HG02870 (cell line): ENCODE data around the gene NRG3.

Experiments
- ATAC-seq: cut with Tn5 transposase; IDR thresholded peaks from one replicate; pipeline ENCODE4 v1.9.1; 2021; ENCODE audit warnings: mild to moderate bottlenecking, moderate library complexity; ENCODE audit not compliant: unreplicated experiment

The NRG3 gene

DNA sequence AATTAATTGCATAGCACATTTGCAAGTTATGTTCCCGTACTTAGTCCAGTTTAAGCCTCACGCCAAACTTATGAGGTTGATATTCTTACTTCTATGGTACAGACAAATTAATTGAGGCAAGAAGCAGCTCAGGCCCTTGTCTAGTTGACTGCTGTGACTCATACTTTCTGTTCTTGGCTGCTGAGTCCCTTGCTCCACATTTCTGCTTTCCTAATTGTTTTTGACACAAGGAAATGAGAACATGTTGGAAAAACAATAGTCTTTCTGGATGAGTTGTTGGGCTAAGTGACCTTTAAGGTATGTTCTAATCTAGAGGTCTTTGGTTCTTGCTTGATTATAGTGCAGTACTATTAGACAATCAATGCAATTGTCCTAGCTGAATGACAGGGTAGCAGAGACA lies 331.8 kb downstream of the NRG3 start:
- ATAC-seq, result no peak

DNA sequence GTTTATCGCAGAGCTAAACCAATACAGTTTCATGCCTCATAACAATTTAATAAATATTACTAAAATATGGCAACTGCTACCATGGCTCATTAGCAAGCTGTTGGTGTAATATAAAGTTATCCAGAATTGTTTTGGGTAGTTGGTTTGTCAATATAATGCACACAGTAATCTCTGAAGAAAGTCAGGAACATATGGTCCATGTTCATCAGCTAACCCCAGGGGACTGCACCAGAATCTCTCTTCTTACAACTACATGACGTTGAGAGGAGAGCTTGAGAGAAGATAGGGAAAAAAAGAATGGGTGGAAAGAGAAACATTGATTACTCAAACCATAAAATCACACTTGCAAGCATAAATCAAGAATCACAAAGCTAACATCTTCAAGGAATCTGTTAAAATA lies 333.7 kb downstream of the NRG3 start:
- ATAC-seq, result no peak

DNA sequence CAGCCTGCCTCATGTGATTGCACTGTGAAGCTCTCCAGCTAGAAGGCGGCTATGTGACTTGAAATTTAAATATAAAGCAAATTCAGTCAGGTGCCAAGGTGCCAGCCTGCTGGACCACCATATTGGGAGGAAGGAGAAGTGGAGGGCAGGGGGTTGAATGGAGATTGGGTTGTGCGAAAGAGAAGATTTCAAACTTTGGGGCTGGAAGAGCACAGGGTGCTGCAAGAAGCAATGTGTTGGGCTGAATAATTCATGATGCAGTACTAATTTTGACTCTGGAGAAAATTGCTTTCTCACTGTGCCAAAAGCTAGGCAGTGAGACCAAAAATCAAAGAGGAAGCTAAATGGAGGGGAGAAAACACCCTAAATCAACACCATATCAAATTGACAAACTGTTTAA lies 335.3 kb downstream of the NRG3 start:
- ATAC-seq, result no peak

- no peak for ATAC-seq
Measured at GRCh38 chr10:82211346-82211745, 336.4 kb downstream of the NRG3 start.

- no peak for ATAC-seq
Measured at GRCh38 chr10:82212753-82213152, 337.8 kb downstream of the NRG3 start.

GRCh38 chr10:82213784-82214183 lies 338.8 kb downstream of the NRG3 start:
- no peak for ATAC-seq

DNA sequence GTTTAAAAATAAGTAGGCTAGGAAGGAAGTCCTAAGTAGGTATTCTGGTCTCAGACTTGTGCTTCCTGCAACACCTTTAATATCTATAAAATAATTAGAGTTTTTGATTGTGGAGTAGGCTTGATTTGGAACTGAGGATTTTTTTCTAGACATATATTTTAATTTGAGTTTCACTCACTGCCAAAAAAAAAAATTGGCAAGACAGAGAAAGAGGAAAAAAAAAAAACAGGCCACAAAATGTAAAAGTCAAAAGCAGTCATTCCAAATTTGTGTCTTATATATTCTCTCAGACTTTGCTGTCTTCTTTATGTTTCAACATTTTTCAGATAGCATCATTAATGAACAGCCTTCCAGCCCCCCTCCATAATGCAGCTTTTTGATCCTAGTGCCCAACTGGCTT lies 346.1 kb downstream of the NRG3 start:
- no peak for ATAC-seq

- no peak for ATAC-seq
Measured at GRCh38 chr10:82221601-82222149, 346.7 kb downstream of the NRG3 start.

DNA sequence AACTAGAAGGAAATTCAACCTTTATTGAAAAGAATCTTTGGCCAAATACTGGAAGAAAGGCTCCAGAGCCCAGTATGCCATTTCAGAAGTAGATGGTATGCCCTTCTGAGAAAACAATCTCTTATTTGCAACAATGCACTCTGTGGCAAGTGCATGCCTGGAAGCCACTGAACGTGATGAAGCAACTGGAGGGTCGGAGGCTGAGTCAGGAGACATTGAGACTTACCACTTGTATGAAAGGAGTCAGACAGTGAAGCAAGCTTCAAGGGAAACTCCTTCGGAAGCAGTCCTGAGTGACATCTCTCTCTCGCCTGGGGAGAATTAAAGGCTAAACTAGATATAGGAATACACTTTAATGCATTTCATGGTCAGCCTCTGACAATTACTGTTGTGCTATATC lies 353.7 kb downstream of the NRG3 start:
- no peak for ATAC-seq

DNA sequence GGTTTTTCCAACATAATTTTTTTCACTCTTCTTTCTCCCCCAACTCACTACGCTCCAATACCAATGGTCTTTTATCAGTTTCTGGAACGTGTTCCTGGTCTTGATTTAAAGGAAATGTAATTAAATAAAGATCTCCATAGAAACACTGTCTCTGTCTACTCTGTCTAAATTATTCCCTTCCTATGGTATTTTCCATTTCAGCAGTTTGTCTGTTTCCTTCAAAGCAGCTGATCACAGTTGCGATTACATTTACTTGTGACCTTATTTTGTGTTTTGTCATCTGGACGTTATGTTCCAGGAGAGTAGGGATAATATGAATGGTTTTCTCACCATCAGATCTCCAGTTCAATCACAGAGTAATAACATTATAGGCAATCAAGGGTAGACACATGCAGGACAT lies 359.2 kb downstream of the NRG3 start:
- ATAC-seq, result no peak

GRCh38 chr10:82236084-82236731 lies 361.2 kb downstream of the NRG3 start:
- no peak for ATAC-seq

GRCh38 chr10:82238291-82238690 lies 363.3 kb downstream of the NRG3 start:
- no peak for ATAC-seq

- ATAC-seq, result no peak
Measured at GRCh38 chr10:82240408-82240807, 365.4 kb downstream of the NRG3 start.

DNA sequence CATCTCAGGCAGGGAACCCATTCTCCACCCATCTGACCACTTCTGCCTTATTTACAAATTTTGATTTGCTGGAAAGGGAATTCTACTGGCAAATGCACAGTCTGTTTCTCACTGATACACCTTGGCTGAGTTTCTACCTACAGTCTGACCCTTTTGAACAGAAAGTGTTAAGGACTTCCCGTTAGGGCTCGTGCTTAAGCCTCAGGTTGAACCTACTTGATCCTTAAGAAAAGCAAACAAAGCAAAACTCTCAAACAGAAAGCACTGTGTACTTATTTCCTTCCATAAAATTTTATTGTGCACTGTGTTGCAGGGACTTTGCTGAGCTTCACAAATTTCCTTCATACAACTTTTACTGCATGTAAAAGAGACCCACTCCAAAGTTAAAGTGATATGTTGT lies 367.8 kb downstream of the NRG3 start:
- ATAC-seq, result no peak

DNA sequence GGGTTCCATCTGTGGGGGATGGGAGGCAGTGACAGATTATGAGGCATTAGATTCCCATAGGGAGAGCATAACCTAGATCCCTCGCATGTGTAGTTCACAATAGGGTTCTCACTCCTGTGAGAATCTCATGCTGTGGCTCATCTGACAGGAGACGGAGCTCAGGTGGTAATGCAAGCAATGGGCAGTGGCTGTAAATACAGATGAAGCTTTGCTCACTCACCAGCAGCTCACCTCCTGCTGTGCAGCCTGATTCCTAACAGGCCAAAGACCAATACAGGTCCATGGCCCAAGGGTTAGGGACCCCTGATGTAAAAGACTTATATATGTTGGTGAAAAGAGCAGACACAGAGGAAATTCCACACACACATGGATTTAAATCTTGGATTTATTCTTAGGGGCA lies 370.2 kb downstream of the NRG3 start:
- ATAC-seq, result no peak

DNA sequence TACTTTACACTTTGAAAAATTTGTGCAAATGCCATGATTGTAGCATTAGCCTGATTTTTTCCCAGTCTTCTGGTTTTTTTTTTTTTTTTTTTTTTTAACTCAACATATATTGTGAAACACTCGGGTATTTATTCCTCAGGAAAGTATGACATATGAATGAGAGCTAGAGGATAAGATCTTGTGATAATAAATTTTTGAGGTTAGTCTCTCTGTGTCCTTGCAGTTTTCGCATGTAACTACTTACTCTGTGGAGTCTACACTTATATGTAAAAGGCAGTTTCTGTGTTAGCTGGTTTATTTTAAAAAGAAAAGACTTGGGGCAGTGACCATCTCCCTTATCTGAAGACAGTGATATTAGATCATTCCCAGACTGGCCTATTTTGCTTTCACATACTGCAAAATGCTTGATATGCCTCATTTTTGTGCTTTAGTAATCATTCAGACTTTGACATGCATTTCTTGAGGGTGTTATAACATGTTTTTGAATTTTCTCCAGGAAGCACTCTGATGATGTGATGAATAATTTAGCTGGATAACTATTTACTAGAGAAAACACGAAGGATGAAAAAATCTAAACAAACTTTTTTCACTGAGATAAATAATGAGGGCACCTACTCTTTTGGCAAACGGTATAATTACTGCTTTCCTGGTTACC lies 371.0 kb downstream of the NRG3 start:
- ATAC-seq, result no peak

DNA sequence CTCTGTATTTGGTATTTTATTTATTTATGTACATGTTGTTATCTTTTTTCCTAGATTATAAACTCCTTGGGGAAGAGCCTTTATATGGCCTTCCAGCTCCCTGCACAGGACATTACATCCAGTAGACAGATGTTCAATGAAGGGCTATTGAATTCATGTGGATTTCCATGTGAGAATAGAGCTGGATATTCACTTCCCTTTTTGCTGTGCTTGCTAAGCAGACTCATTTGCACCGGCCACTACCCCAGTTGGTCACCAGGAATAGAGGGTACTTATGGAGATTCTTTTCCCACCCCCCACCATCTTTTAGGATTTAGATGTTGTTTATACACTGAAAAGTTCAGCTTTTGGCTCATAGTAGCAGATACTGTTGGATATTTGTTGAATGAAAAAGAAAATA lies 374.1 kb downstream of the NRG3 start:
- no peak for ATAC-seq

DNA sequence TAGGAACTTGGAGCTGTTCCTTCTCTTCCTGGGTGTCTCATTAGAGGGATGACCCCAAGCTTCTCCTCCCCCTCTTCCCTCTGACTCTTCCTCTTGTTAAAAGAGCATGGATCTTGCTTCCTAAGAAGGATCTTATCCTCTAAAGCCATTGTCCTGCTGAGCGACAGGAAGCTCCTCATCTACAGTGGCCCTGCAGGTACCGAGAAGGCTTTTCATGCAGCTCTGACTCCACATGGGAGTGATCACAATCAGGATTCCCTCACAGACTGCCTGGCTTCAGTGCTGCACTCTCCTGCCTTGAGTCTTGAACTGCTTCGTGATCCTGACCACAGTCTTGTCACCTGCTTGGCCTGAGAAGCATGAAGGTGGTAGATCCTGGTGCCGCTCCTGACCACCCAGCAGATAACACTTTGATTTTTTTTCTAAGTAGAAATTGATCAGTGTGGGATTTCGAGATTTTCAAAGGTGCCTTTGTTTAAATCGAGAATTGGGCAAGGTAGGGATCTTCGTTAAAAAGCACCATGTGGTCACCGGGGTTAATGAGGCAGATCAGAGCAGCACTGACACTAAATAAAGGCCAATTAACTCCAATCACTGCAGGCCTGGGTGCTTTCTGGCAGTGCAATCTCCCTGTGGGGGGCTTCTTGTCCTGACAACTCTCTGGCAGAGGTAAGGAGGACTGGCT lies 376.4 kb downstream of the NRG3 start:
- no peak for ATAC-seq

DNA sequence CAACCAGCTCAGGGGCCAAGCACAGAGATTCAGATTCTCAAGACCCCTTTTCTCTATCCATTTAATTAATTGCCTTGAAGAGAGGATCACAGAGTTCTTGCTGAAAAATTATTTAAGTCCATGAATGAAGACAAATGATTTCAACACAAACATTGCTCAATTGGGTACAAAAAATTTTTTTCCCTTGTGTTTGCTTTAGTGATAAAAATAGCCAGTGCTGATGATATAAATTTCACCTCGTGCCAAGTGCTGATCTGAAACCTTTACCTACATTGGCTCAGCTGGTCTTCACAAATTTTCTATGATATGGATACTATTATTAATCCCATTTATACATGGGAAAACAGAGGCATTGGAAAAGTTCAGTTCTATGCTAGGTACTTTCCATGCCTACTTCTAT lies 377.1 kb downstream of the NRG3 start:
- no peak for ATAC-seq

DNA sequence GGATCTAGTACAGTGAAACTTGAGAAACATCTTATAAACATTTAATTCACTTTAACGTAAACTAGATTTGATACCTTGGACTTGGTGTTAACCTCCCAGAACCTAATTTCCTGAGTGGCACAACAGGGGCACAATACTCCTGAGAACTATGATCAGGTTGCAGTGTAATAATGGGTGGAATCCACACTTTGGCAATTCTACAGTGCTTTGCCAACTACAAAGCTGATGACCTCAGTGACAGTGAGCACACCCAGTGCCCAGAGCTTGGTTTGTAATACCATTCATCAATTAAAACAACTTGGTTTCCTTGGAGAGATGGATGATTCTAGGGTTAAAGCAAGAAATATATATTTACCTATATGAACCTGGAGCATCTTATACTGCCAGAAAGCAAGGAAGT lies 379.2 kb downstream of the NRG3 start:
- ATAC-seq, result no peak

- ATAC-seq, result no peak
Measured at GRCh38 chr10:82256275-82256674, 381.3 kb downstream of the NRG3 start.

- no peak for ATAC-seq
Measured at GRCh38 chr10:82266438-82266837, 391.4 kb downstream of the NRG3 start.
